SK-N-SH (cell line): ENCODE data around the gene EIF4E2. TPM values are rescaled to one million over a fixed set of nuclear protein-coding genes. Genes with fewer than 3 reads are reported as not detected.

Experiments
- CTCF ChIA-PET: fragments of 300-600, 350-600 bp; formaldehyde crosslinking; extraction: SDS; loops from one replicate; lab custom pipeline; 2021; lab: Yijun Ruan, JAX
- POLR2A ChIA-PET: fragments of 350-600 bp; sonication (Branson Sonifier 250); formaldehyde crosslinking; extraction: SDS; loops from one replicate; lab custom pipeline; 2020; ENCODE audit warnings: antibody characterized with exemption, inconsistent platforms; lab: Yijun Ruan, JAX
- DNase-seq: peaks from one replicate; pipeline ENCODE4 v3.0.0; 2012
- H2AFZ ChIP-seq: fragments of 200-600 bp; sonication (generic); 2 replicates; pipeline ENCODE4 v1.8.1; 2016; ENCODE audit warnings: antibody characterized with exemption, mild to moderate bottlenecking, low read depth
- H3F3A ChIP-seq: fragments of 200-600 bp; sonication (generic); replicated peaks from 2 replicates; pipeline ENCODE3; 2016; ENCODE audit warnings: antibody characterized with exemption, mild to moderate bottlenecking; ENCODE audit not compliant: insufficient read depth
- H3K27ac ChIP-seq, 2 experiments: fragments of 200-500 bp in 1 of 2; fragments of 200-600 bp in 1 of 2; sonication (Bioruptor generic) in 1 of 2; sonication (generic), shearing (Covaris generic) in 1 of 2; 2 replicates each; pipeline versions ENCODE4 v1.5.1 to v1.6.1; 2014 to 2016; ENCODE audit warnings: low read depth in 2 of 2, inconsistent platforms in 1 of 2, low read length in 1 of 2, mild to moderate bottlenecking in 1 of 2, mixed read lengths in 1 of 2
- H3K27me3 ChIP-seq: fragments of 200-600 bp; sonication (generic), shearing (Covaris generic); 2 replicates; pipeline ENCODE4 v1.6.1; 2016; ENCODE audit warnings: mixed run types; ENCODE audit not compliant: insufficient read depth
- H3K36me3 ChIP-seq, 2 experiments: fragments of 200-500 bp in 1 of 2; fragments of 200-600 bp in 1 of 2; sonication (Bioruptor generic) in 1 of 2; sonication (generic) in 1 of 2; replicated peaks in 1 of 2; 2 replicates each; pipeline versions ENCODE3 to v1.5.1; 2014 to 2016; ENCODE audit warnings: low read length in 1 of 2, mild to moderate bottlenecking in 1 of 2; ENCODE audit not compliant: insufficient read depth in 2 of 2, control insufficient read depth in 1 of 2
- H3K4me1 ChIP-seq, 2 experiments: fragments of 200-500 bp in 1 of 2; fragments of 200-600 bp in 1 of 2; sonication (Bioruptor generic) in 1 of 2; sonication (generic), shearing (Covaris generic) in 1 of 2; 2 replicates each; pipeline versions ENCODE4 v1.5.1 to v1.6.1; 2014 to 2016; ENCODE audit warnings: low read depth in 1 of 2, low read length in 1 of 2, mixed run types in 1 of 2; ENCODE audit not compliant: insufficient read depth in 2 of 2, control insufficient read depth in 1 of 2
- H3K4me2 ChIP-seq: fragments of 200-600 bp; sonication (generic), shearing (Covaris generic); 2 replicates; pipeline ENCODE4 v1.6.1; 2017; ENCODE audit warnings: mixed run types
- H3K4me3 ChIP-seq, 2 experiments: fragments of 200-500 bp in 1 of 2; fragments of 200-600 bp in 1 of 2; sonication (Bioruptor generic) in 1 of 2; sonication (generic), shearing (Covaris generic) in 1 of 2; 2 replicates each; pipeline versions ENCODE4 v1.5.1 to v1.8.1; 2014 to 2016; ENCODE audit warnings: low read depth in 2 of 2, inconsistent platforms in 1 of 2, low read length in 1 of 2, mild to moderate bottlenecking in 1 of 2, mixed read lengths in 1 of 2, moderate library complexity in 1 of 2
- H3K79me2 ChIP-seq: fragments of 200-600 bp; sonication (generic); 2 replicates; pipeline ENCODE4 v1.8.1; 2017; ENCODE audit warnings: mild to moderate bottlenecking; ENCODE audit not compliant: insufficient read depth
- H3K9ac ChIP-seq: fragments of 200-600 bp; sonication (generic); 2 replicates; pipeline ENCODE4 v1.6.1; 2017; ENCODE audit warnings: mixed run types
- H3K9me2 ChIP-seq: fragments of 200-600 bp; sonication (generic); 2 replicates; pipeline ENCODE4 v1.6.1; 2017; ENCODE audit warnings: mixed run types
- H3K9me3 ChIP-seq: fragments of 200-600 bp; sonication (generic); 2 replicates; pipeline ENCODE4 v1.6.1; 2017; ENCODE audit warnings: mixed run types, mild to moderate bottlenecking, moderate library complexity
- H4K20me1 ChIP-seq: fragments of 200-600 bp; sonication (generic); 2 replicates; pipeline ENCODE4 v1.6.1; 2017; ENCODE audit warnings: mild to moderate bottlenecking, mixed run types; ENCODE audit not compliant: insufficient read depth
- EZH2phosphoT487 ChIP-seq: fragments of 200-600 bp; sonication (generic); IDR thresholded peaks from 2 replicates; pipeline ENCODE4 v1.6.1; 2017; ENCODE audit warnings: low read depth, mixed run types, mild to moderate bottlenecking, antibody characterized with exemption, moderate library complexity, borderline replicate concordance
- FOXJ3 ChIP-seq: sonication (generic); formaldehyde crosslinking; IDR thresholded peaks from 2 replicates; pipeline ENCODE4 v1.5.1; 2020; ENCODE audit warnings: mild to moderate bottlenecking, missing genetic modification reagents
- FOXM1 ChIP-seq: IDR thresholded peaks from 2 replicates; pipeline ENCODE4 v1.4.0; 2012; ENCODE audit warnings: low read depth, mild to moderate bottlenecking
- GABPA ChIP-seq: IDR thresholded peaks from 2 replicates; pipeline ENCODE4 v1.4.0; 2012; ENCODE audit warnings: low read depth, mild to moderate bottlenecking
- MEF2A ChIP-seq: IDR thresholded peaks from 2 replicates; pipeline ENCODE4 v1.4.0; 2012; ENCODE audit warnings: low read depth, borderline replicate concordance
- NRF1 ChIP-seq: IDR thresholded peaks from 2 replicates; pipeline ENCODE4 v1.6.1; 2012; ENCODE audit warnings: low read depth, mild to moderate bottlenecking, low read length
- POLR2AphosphoS5 ChIP-seq: IDR thresholded peaks from 2 replicates; pipeline ENCODE4 v1.6.1; 2012; ENCODE audit warnings: low read depth, low read length
- RAD21 ChIP-seq: IDR thresholded peaks from 2 replicates; pipeline ENCODE4 v1.6.1; 2012; ENCODE audit warnings: mild to moderate bottlenecking, low read length
- RFX5 ChIP-seq: IDR thresholded peaks from 2 replicates; pipeline ENCODE4 v1.6.1; 2012; ENCODE audit warnings: mild to moderate bottlenecking, improper control_type of control experiment, low read length
- TCF12 ChIP-seq: IDR thresholded peaks from 2 replicates; pipeline ENCODE4 v1.4.0; 2012
- YY1 ChIP-seq: IDR thresholded peaks from 2 replicates; pipeline ENCODE4 v1.4.0; 2012; ENCODE audit warnings: low read depth, mild to moderate bottlenecking
- WGBS: methylation state at CpG from one replicate; pipeline ENCODE4 v1.1.6; 2017; ENCODE audit warnings: low lambda C conversion rate; 5-methylcytosine and 5-hydroxymethylcytosine counted together
- polyA plus RNA-seq, 3 experiments: library from polyadenylated mRNA; depleted of rRNA; stranded (reverse); fragments of >200 nt; gene quantifications; 2 replicates each; pipeline ENCODE4 v1.2.3, GENCODE V29; 2012
- TF ChIP-seq, protein P1 (sequence below): fragments of 150-350 bp; IDR thresholded peaks from 2 replicates; pipeline ENCODE4 v1.6.1; 2017; ENCODE audit warnings: antibody characterized with exemption, low read length, low read depth, borderline replicate concordance
- TF ChIP-seq, protein P2 (sequence below): fragments of 150-350 bp; IDR thresholded peaks from 2 replicates; pipeline ENCODE4 v1.6.1; 2016; ENCODE audit warnings: mild to moderate bottlenecking, low read depth, low read length
- TF ChIP-seq, protein P3 (sequence below): IDR thresholded peaks from 2 replicates; pipeline ENCODE4 v1.4.0; 2012; ENCODE audit warnings: low read depth, borderline replicate concordance

EIF4E2 gene
- polyA plus RNA-seq, 1 of the 3 experiments (the other 2 are of a cell fraction), result 29.1 TPM

DNA sequence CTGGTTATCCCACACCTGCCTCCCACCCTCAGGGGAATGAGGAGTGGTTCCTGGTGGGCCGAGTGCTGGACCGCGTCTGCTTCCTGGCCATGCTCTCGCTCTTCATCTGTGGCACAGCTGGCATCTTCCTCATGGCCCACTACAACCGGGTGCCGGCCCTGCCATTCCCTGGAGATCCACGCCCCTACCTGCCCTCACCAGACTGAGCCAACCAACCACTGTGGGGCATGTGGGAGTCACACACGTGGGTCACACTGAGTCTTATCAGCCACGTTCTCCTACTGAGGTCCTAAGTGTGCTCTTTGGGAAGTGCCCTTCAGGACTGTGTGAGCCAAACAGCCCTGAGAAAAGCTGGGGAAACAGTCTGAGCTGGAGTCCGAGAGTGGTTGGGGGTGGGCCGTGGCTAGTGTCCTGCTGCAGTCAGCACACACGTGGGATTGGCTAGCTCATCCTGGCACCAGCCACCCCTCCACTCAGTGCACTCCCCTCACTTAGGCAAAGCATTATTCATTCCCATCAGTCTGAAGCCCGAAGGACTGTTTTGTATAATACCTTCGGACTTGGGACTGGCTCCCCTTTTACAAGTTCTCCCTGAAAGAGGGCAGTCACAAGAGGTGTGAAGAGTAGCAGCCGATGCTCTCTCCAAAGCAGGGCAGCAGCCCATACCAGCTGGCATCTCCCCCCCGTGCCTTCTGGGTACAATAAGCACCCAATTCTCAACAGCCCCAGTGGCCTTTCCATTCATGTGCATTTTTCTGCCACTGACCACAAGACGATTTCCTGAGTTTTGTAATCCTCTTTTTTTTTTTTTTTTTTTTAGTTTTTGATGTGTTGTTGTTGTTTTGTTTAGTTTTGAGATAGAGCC is 4.7 kb upstream of the EIF4E2 start:
- H3K79me2 ChIP-seq, result peaks cover 37% of the 10 kb centered on the region
- no peak overlapping the region for H3K4me2 ChIP-seq
- H2AFZ ChIP-seq, result no peak overlapping the region
- H4K20me1 ChIP-seq, result no peaks in the 10 kb centered on the region
- no peaks in the 10 kb centered on the region for H3K9me3 ChIP-seq
- 83% methylated on average over 9 of the region's 17 CpGs for WGBS
- peak; percentile 12 for DNase-seq
- peaks cover 2 to 5% of the 10 kb centered on the region in 2 experiments for H3K36me3 ChIP-seq
- no peaks in the 10 kb centered on the region; a peak in 2 of 4 replicates for H3K4me1 ChIP-seq
- no peak overlapping the region for H3K9ac ChIP-seq
- TF ChIP-seq YY1 (no peak), EZH2phosphoT487 (no peak), FOXM1 (no peak), MEF2A (no peak)
- TF ChIP-seq, protein P1, sequence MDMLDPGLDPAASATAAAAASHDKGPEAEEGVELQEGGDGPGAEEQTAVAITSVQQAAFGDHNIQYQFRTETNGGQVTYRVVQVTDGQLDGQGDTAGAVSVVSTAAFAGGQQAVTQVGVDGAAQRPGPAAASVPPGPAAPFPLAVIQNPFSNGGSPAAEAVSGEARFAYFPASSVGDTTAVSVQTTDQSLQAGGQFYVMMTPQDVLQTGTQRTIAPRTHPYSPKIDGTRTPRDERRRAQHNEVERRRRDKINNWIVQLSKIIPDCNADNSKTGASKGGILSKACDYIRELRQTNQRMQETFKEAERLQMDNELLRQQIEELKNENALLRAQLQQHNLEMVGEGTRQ, result no peak
- H3K4me3 ChIP-seq, result no peak overlapping the region
- H3K27me3 ChIP-seq, result no peaks in the 10 kb centered on the region
- ChIA-PET CTCF (no interaction called here), POLR2A (no interaction called here)
- H3F3A ChIP-seq, result no peaks in the 10 kb centered on the region
- H3K27ac ChIP-seq, result no peak overlapping the region
- H3K9me2 ChIP-seq, result no peaks in the 10 kb centered on the region

DNA sequence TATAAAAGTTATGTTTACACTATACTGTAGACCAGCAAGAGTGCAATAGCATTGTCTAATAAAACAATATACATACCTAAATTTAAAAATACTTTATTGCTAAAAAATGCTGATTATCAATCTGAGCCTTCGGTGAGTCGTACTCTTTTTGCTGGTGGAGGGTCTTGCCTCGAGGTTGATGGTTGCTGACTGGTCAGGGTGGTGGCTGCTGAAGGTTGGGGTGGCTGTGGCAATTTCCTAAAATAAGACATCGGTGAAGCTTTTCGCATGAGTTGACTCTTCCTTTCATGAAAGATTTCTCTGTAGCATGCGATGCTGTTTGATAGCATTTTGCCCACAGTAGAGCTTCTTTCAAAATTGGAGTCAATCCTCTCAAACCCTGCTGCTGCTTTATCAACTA is 2.5 kb upstream of the EIF4E2 start:
- no peak for DNase-seq
- Histone ChIP-seq H3K79me2 (peaks cover 58% of the 10 kb centered on the region), H3K4me3 (no peak overlapping the region), H3K9me2 (no peaks in the 10 kb centered on the region), H3F3A (no peaks in the 10 kb centered on the region), H4K20me1 (peaks cover 7% of the 10 kb centered on the region), H3K27me3 (no peaks in the 10 kb centered on the region), H3K27ac (no peak overlapping the region), H2AFZ (no peak overlapping the region), H3K4me1 (peaks cover 5 to 9% of the 10 kb centered on the region in 2 experiments; a peak in 2 of 4 replicates), H3K4me2 (no peak overlapping the region), H3K36me3 (peaks cover 12 to 15% of the 10 kb centered on the region in 2 experiments), H3K9ac (no peak overlapping the region), H3K9me3 (no peaks in the 10 kb centered on the region)
- WGBS, result 97% methylated on average over 6 of the region's 6 CpGs
- ChIA-PET CTCF (no interaction called here), POLR2A (interaction anchor here (1.1 kb wide), 1 partner anchor 9 kb away, joined by 3 read pairs; no protein-coding TSS in a partner anchor)
- TF ChIP-seq GABPA (no peak), EZH2phosphoT487 (no peak), POLR2AphosphoS5 (no peak), TCF12 (no peak), RAD21 (no peak), RFX5 (no peak), NRF1 (no peak), FOXJ3 (no peak), MEF2A (no peak)
- TF ChIP-seq, protein P2, sequence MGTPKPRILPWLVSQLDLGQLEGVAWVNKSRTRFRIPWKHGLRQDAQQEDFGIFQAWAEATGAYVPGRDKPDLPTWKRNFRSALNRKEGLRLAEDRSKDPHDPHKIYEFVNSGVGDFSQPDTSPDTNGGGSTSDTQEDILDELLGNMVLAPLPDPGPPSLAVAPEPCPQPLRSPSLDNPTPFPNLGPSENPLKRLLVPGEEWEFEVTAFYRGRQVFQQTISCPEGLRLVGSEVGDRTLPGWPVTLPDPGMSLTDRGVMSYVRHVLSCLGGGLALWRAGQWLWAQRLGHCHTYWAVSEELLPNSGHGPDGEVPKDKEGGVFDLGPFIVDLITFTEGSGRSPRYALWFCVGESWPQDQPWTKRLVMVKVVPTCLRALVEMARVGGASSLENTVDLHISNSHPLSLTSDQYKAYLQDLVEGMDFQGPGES, result no peak
- TF ChIP-seq, protein P3, sequence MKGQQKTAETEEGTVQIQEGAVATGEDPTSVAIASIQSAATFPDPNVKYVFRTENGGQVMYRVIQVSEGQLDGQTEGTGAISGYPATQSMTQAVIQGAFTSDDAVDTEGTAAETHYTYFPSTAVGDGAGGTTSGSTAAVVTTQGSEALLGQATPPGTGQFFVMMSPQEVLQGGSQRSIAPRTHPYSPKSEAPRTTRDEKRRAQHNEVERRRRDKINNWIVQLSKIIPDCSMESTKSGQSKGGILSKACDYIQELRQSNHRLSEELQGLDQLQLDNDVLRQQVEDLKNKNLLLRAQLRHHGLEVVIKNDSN, result no peak
